Panc1 (cell line): ENCODE measurements around the gene CNOT1. TPM values are rescaled to one million over a fixed set of nuclear protein-coding genes. Genes with fewer than 3 reads are reported as not detected.

Experiments used
- ATAC-seq: fragments of 200-7000 bp; cut with Tn5 transposase; 2 replicates; pipeline ENCODE4 v1.9.1; 2020; ENCODE audit warnings: mild to moderate bottlenecking, moderate library complexity
- BruUV-seq: library from RNA; stranded (reverse); fragments of 400-500 nt; replicated peaks from 2 replicates; lab custom pipeline; 2021; lab: Mats Ljungman, UMichigan
- CTCF ChIA-PET: fragments of 300-600 bp; sonication (Branson Sonifier 250); formaldehyde crosslinking; loops from one replicate; lab custom pipeline; 2022; ENCODE audit warnings: antibody characterized with exemption; lab: Charles Lee
- POLR2A ChIA-PET: fragments of 300-600 bp; sonication (Branson Sonifier 250); formaldehyde crosslinking; loops from one replicate; lab custom pipeline; 2022; ENCODE audit warnings: antibody characterized with exemption; lab: Charles Lee
- DNase-seq: peaks from one replicate; pipeline ENCODE4 v3.0.0-alpha.2; 2010; ENCODE audit warnings: low read depth, low spot score
- H3K27ac ChIP-seq: 2 replicates; pipeline ENCODE4 v1.5.1; 2011; ENCODE audit warnings: mild to moderate bottlenecking, low read length, inconsistent platforms
- H3K27me3 ChIP-seq: fragments of 200-500 bp; sonication (Bioruptor generic); 2 replicates; pipeline ENCODE4 v1.6.0; 2014; ENCODE audit warnings: low read length, inconsistent platforms; ENCODE audit not compliant: control insufficient read depth, insufficient read depth
- H3K36me3 ChIP-seq: fragments of 200-500 bp; sonication (Bioruptor generic); 2 replicates; pipeline ENCODE4 v1.5.1; 2014; ENCODE audit warnings: inconsistent platforms, mild to moderate bottlenecking, low read length, moderate library complexity; ENCODE audit not compliant: control insufficient read depth, insufficient read depth
- H3K4me1 ChIP-seq: 2 replicates; pipeline ENCODE4 v1.5.1; 2011; ENCODE audit warnings: inconsistent platforms, mild to moderate bottlenecking, low read length, moderate library complexity; ENCODE audit not compliant: control insufficient read depth, insufficient read depth
- H3K4me3 ChIP-seq, 2 experiments: 2 replicates each; pipeline ENCODE4 v1.5.1; 2011 to 2012; ENCODE audit warnings: low read depth in 2 of 2, low read length in 2 of 2, mild to moderate bottlenecking in 2 of 2, inconsistent platforms in 1 of 2, moderate library complexity in 1 of 2
- H3K9me3 ChIP-seq: fragments of 200-500 bp; sonication (Bioruptor generic); 2 replicates; pipeline ENCODE4 v1.5.1; 2014; ENCODE audit warnings: low read depth, mild to moderate bottlenecking, inconsistent platforms, low read length, moderate library complexity; ENCODE audit not compliant: control insufficient read depth, insufficient read depth
- CTCF ChIP-seq: fragments of 450-650 bp; IDR thresholded peaks from 2 replicates; pipeline ENCODE4 v1.5.1; 2017; ENCODE audit warnings: mild to moderate bottlenecking
- POLR2AphosphoS5 ChIP-seq: IDR thresholded peaks from 2 replicates; pipeline ENCODE4 v1.6.1; 2012; ENCODE audit warnings: mild to moderate bottlenecking, low read depth, low read length, moderate library complexity
- REST ChIP-seq, 2 experiments: IDR thresholded peaks; 2 replicates each; pipeline ENCODE4 v1.6.1; 2011 to 2012; ENCODE audit warnings: low read depth in 2 of 2, control low read depth in 1 of 2, low read length in 1 of 2, mild to moderate bottlenecking in 1 of 2, moderate library complexity in 1 of 2; ENCODE audit not compliant: insufficient read depth in 1 of 2
- SIN3A ChIP-seq: IDR thresholded peaks from 2 replicates; pipeline ENCODE4 v1.6.1; 2012; ENCODE audit warnings: low read depth, mild to moderate bottlenecking, low read length, moderate library complexity, borderline replicate concordance; ENCODE audit not compliant: insufficient read depth
- TCF7L2 ChIP-seq: IDR thresholded peaks from 2 replicates; pipeline ENCODE4 v1.6.1; 2011; ENCODE audit warnings: mild to moderate bottlenecking, low read depth, low read length, inconsistent platforms
- in situ Hi-C: cut with HindIII; loops from 2 replicates; pipeline ENCODE4 v1.10.0; 2016; ENCODE audit warnings: low sequenced_read_pairs, low pct_unique_long_range_greater_than_20kb
- intact Hi-C: fragments of 100-400 bp; cut with micrococcal nuclease; formaldehyde crosslinking; loops from one replicate; pipeline ENCODE4 v1.10.0; 2022; ENCODE audit not compliant: unreplicated experiment
- total RNA-seq: library from RNA; stranded (reverse); gene quantifications from one replicate; pipeline ENCODE4 v1.2.1, GENCODE V29; 2021; ENCODE audit not compliant: unreplicated experiment

Gene CNOT1
- total RNA-seq, 1 experiment from 2014 or later, result 170 TPM

GRCh38 chr16:58563775-58564174 is 65.9 kb downstream of the CNOT1 start:
- in situ Hi-C loops, result no loop called here
- ATAC-seq (peak; percentile 58; the same call in 1 of the 2 replicates), DNase-seq (no peak)
- Histone ChIP-seq H3K36me3 (peaks cover 13% of the 10 kb centered on the region), H3K4me1 (no peaks in the 10 kb centered on the region), H3K27me3 (no peaks in the 10 kb centered on the region), H3K4me3 (no peak overlapping the region), H3K27ac (no peak overlapping the region), H3K9me3 (no peaks in the 10 kb centered on the region)
- TF ChIP-seq REST (IDR thresholded peaks at IDR 0.05; ENCODE audit: insufficient read depth in 1 of 2, low read depth in 2 of 2, low read length in 1 of 2), result no peak
- TF ChIP-seq SIN3A, result no peak
- TF ChIP-seq TCF7L2, result no peak
- no peak for TF ChIP-seq POLR2AphosphoS5
- BruUV-seq, result no TSS peak
- CTCF ChIA-PET, result no interaction called here
- intact Hi-C loops, result no loop called here
- POLR2A ChIA-PET, result no interaction called here

GRCh38 chr16:58563235-58563634 is 66.4 kb downstream of the CNOT1 start:
- POLR2A ChIA-PET, result no interaction called here
- no TSS peak for BruUV-seq
- no peaks in the 10 kb centered on the region for H3K27me3 ChIP-seq
- H3K9me3 ChIP-seq, result no peaks in the 10 kb centered on the region
- ATAC-seq, result no peak
- peak; percentile 5 for DNase-seq
- H3K36me3 ChIP-seq, result peaks cover 17% of the 10 kb centered on the region
- H3K27ac ChIP-seq, result no peak overlapping the region
- no peaks in the 10 kb centered on the region for H3K4me1 ChIP-seq
- in situ Hi-C loops, result no loop called here
- intact Hi-C loops, result no loop called here
- CTCF ChIA-PET, result no interaction called here
- TF ChIP-seq POLR2AphosphoS5, result no peak
- no peak for TF ChIP-seq CTCF
- no peak for TF ChIP-seq TCF7L2
- TF ChIP-seq REST (IDR thresholded peaks at IDR 0.05; ENCODE audit: insufficient read depth in 1 of 2, low read depth in 2 of 2, low read length in 1 of 2), result no peak
- TF ChIP-seq SIN3A, result no peak
- H3K4me3 ChIP-seq, result no peak overlapping the region
